HG02870 (cell line): ENCODE measurements around the gene LAMA3.

Experiments used
- ATAC-seq: cut with Tn5 transposase; IDR thresholded peaks from one replicate; pipeline ENCODE4 v1.9.1; 2021; ENCODE audit warnings: mild to moderate bottlenecking, moderate library complexity; ENCODE audit not compliant: unreplicated experiment

Gene LAMA3

GRCh38 chr18:23958036-23958435 lies 268.8 kb downstream of the LAMA3 start:
- ATAC-seq = no peak

- no peak for ATAC-seq
These were observed 274.4 kb downstream of the LAMA3 start for GRCh38 chr18:23963443-23964165.

GRCh38 chr18:23964282-23965238 lies 275.3 kb downstream of the LAMA3 start:
- no peak for ATAC-seq

- no peak for ATAC-seq
These were observed 277.7 kb downstream of the LAMA3 start for GRCh38 chr18:23966909-23967308.

GRCh38 chr18:23967321-23968089 lies 278.3 kb downstream of the LAMA3 start:
- no peak for ATAC-seq

- no peak for ATAC-seq
These were observed 279.7 kb downstream of the LAMA3 start for GRCh38 chr18:23968638-23969604.

GRCh38 chr18:23969664-23970063 lies 280.4 kb downstream of the LAMA3 start:
- ATAC-seq = no peak

- no peak for ATAC-seq
These were observed 281.2 kb downstream of the LAMA3 start for GRCh38 chr18:23970161-23971096.

- ATAC-seq = no peak
These were observed 281.8 kb downstream of the LAMA3 start for GRCh38 chr18:23971097-23971440.

- ATAC-seq = no peak
These were observed 282.5 kb downstream of the LAMA3 start for GRCh38 chr18:23971666-23972230.

GRCh38 chr18:23972453-23972852 lies 283.2 kb downstream of the LAMA3 start:
- peak; percentile 88 for ATAC-seq

GRCh38 chr18:23977103-23977502 lies 287.9 kb downstream of the LAMA3 start:
- no peak for ATAC-seq

- no peak for ATAC-seq
These were observed 288.6 kb downstream of the LAMA3 start for GRCh38 chr18:23977719-23978483.

GRCh38 chr18:23981369-23981980 lies 292.2 kb downstream of the LAMA3 start:
- peak; percentile 91 for ATAC-seq

- ATAC-seq = no peak
These were observed 293.2 kb downstream of the LAMA3 start for GRCh38 chr18:23982155-23983079.

- no peak for ATAC-seq
These were observed 293.9 kb downstream of the LAMA3 start for GRCh38 chr18:23983112-23983511.
